GM12878 (cell line): ENCODE results near the gene SMAD5. TPM values are rescaled to one million over a fixed set of nuclear protein-coding genes. Genes with fewer than 3 reads are reported as not detected.

Source experiments
- CREM ChIP-seq: IDR thresholded peaks from 2 replicates; pipeline ENCODE4 v1.6.1; 2014; ENCODE audit warnings: antibody characterized with exemption, low read depth
- FOS ChIP-seq: IDR thresholded peaks from 3 replicates; pipeline ENCODE4 v1.6.1; 2011; ENCODE audit warnings: borderline replicate concordance; ENCODE audit not compliant: insufficient read length; ENCODE audit errors: extremely low read depth
- NFXL1 ChIP-seq: fragments of 450-650 bp; IDR thresholded peaks from 2 replicates; pipeline ENCODE4 v1.6.1; 2017; ENCODE audit warnings: antibody characterized with exemption, mild to moderate bottlenecking, borderline replicate concordance
- polyA plus RNA-seq, 11 experiments: library from polyadenylated mRNA; depleted of rRNA in 4 of 11; unstranded in 6 of 11; stranded (reverse) in 5 of 11; fragments of >200 nt; fragmentation: Nextera tagmentation in 4 of 11; fragmentation: Illumina TruSeq in 1 of 11; extraction: Ambion mirVana in 4 of 11; extraction: Trizol in 1 of 11; gene quantifications; 1 replicate in 1 of 11; 2 replicates in 10 of 11; pipeline versions ENCODE4 v1.2.1 to v1.2.3, GENCODE V29; 2011 to 2016; ENCODE audit warnings: inconsistent platforms in 2 of 11, missing spikeins in 2 of 11, low read depth in 1 of 11
- small RNA-seq: library from RNA; depleted of rRNA; stranded (forward); fragments of <200 nt; gene quantifications from one replicate; pipeline ENCODE3, GENCODE V24; 2014
- total RNA-seq, 4 experiments: library from RNA; depleted of rRNA in 3 of 4; stranded (reverse); fragments of >200 nt in 3 of 4; fragmentation: Illumina TruSeq in 1 of 4; extraction: Trizol in 1 of 4; gene quantifications; 2 replicates each; pipeline versions ENCODE4 v1.2.1 to v1.2.3, GENCODE V29; 2013 to 2021

Gene SMAD5
- total and polyA plus RNA-seq, 10 of the 15 experiments (the other 5 are each of a cell fraction or from before 2014, with no cell fraction given): 3.6 to 40.6 (median 11.7) TPM

DNA sequence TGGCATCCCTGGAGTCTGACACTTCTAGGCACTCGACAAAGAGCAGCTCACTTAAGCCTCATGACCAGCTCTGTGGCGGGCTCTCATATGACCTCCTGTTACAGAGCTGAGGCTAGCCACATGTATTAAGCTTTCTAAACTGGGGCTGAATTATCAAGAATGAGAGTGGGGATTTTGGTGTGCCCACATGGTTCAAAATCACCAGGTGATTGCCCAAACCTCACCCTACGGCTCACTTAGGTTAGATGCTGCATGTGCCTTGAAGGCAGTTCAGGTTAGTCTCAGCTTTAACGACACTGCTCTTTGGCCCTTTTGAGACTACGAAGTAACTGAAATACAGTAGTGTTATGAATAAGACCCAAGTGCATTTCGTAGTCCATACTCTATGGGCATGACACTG lies 99.7 kb downstream of the SMAD5 start (continued):
- no peak for TF ChIP-seq FOS
- no peak for TF ChIP-seq CREM
- no peak for TF ChIP-seq NFXL1

Small RNA genes lying within 50 kb of the gene (small RNA-seq; reads per million reads assigned to genes)
- gene RF02173 (not detected), gene RF02175 (not detected), gene RF02176 (not detected)

Other genes with a start within 250 kb of the SMAD5 start
- not detected in 2 replicates for gene IL9, start 237.0 kb upstream of the SMAD5 start, total RNA-seq (2014; rRNA removed)
- gene IL9, start 237.0 kb upstream of the SMAD5 start, total RNA-seq (2014; rRNA removed; fragmentation: Illumina TruSeq; extraction: Trizol): not detected in 2 replicates
- not detected in 2 replicates for gene IL9, start 237.0 kb upstream of the SMAD5 start, total RNA-seq (2021)
- gene IL9, start 237.0 kb upstream of the SMAD5 start, polyA plus RNA-seq (2011; rRNA removed): not detected in 2 replicates
- not detected in 2 replicates for gene IL9, start 237.0 kb upstream of the SMAD5 start, polyA plus RNA-seq (2014; fragmentation: Illumina TruSeq; extraction: Trizol)
- gene IL9, start 237.0 kb upstream of the SMAD5 start, polyA plus RNA-seq (2014; fragmentation: Nextera tagmentation; extraction: Ambion mirVana): not detected
- not detected in 2 replicates for gene IL9, start 237.0 kb upstream of the SMAD5 start, polyA plus RNA-seq (2014; rRNA removed)
- gene IL9, start 237.0 kb upstream of the SMAD5 start, polyA plus RNA-seq (2016; fragmentation: Nextera tagmentation; extraction: Ambion mirVana): not detected
- not detected in 2 replicates for gene LECT2, start 177.9 kb upstream of the SMAD5 start, total RNA-seq (2014; rRNA removed)
- not detected in 2 replicates for gene LECT2, start 177.9 kb upstream of the SMAD5 start, total RNA-seq (2014; rRNA removed; fragmentation: Illumina TruSeq; extraction: Trizol)
- gene LECT2, start 177.9 kb upstream of the SMAD5 start, total RNA-seq (2021): not detected in 2 replicates
- gene LECT2, start 177.9 kb upstream of the SMAD5 start, polyA plus RNA-seq (2011; rRNA removed): not detected in 2 replicates
- not detected in 2 replicates for gene LECT2, start 177.9 kb upstream of the SMAD5 start, polyA plus RNA-seq (2014; fragmentation: Illumina TruSeq; extraction: Trizol)
- not detected for gene LECT2, start 177.9 kb upstream of the SMAD5 start, polyA plus RNA-seq (2014; fragmentation: Nextera tagmentation; extraction: Ambion mirVana)
- not detected in 2 replicates for gene LECT2, start 177.9 kb upstream of the SMAD5 start, polyA plus RNA-seq (2014; rRNA removed)
- gene LECT2, start 177.9 kb upstream of the SMAD5 start, polyA plus RNA-seq (2016; fragmentation: Nextera tagmentation; extraction: Ambion mirVana): not detected
- 0.17 and 0.71 TPM in 2 replicates for gene TGFBI, start 103.9 kb upstream of the SMAD5 start, total RNA-seq (2014; rRNA removed)
- gene TGFBI, start 103.9 kb upstream of the SMAD5 start, total RNA-seq (2014; rRNA removed; fragmentation: Illumina TruSeq; extraction: Trizol): 0.09 and 0.13 TPM in 2 replicates
- gene TGFBI, start 103.9 kb upstream of the SMAD5 start, total RNA-seq (2021): 0.64 and 1.3 TPM in 2 replicates
- gene TGFBI, start 103.9 kb upstream of the SMAD5 start, polyA plus RNA-seq (2011; rRNA removed): 0.06 and 0.20 TPM in 2 replicates
- gene TGFBI, start 103.9 kb upstream of the SMAD5 start, polyA plus RNA-seq (2014; fragmentation: Illumina TruSeq; extraction: Trizol): 0.12 TPM in 1 of 2 replicates, not detected in the other
- gene TGFBI, start 103.9 kb upstream of the SMAD5 start, polyA plus RNA-seq (2014; fragmentation: Nextera tagmentation; extraction: Ambion mirVana): under 1 TPM; 0.16 to 0.22 TPM
- gene TGFBI, start 103.9 kb upstream of the SMAD5 start, polyA plus RNA-seq (2014; rRNA removed): 0.13 and 0.23 TPM in 2 replicates
- gene TGFBI, start 103.9 kb upstream of the SMAD5 start, polyA plus RNA-seq (2016; fragmentation: Nextera tagmentation; extraction: Ambion mirVana): 1 to 10 TPM; 1.7 to 1.8 TPM
- not detected in 2 replicates for gene SMIM32, start 60.3 kb downstream of the SMAD5 start, total RNA-seq (2014; rRNA removed)
- gene SMIM32, start 60.3 kb downstream of the SMAD5 start, total RNA-seq (2014; rRNA removed; fragmentation: Illumina TruSeq; extraction: Trizol): not detected in 2 replicates
- not detected in 2 replicates for gene SMIM32, start 60.3 kb downstream of the SMAD5 start, total RNA-seq (2021)
- gene SMIM32, start 60.3 kb downstream of the SMAD5 start, polyA plus RNA-seq (2011; rRNA removed): not detected in 2 replicates
- gene SMIM32, start 60.3 kb downstream of the SMAD5 start, polyA plus RNA-seq (2014; fragmentation: Illumina TruSeq; extraction: Trizol): not detected in 2 replicates
- gene SMIM32, start 60.3 kb downstream of the SMAD5 start, polyA plus RNA-seq (2014; fragmentation: Nextera tagmentation; extraction: Ambion mirVana): not detected
- gene SMIM32, start 60.3 kb downstream of the SMAD5 start, polyA plus RNA-seq (2014; rRNA removed): not detected in 2 replicates
- gene SMIM32, start 60.3 kb downstream of the SMAD5 start, polyA plus RNA-seq (2016; fragmentation: Nextera tagmentation; extraction: Ambion mirVana): not detected
- not detected in 2 replicates for gene TRPC7, start 232.7 kb downstream of the SMAD5 start, total RNA-seq (2014; rRNA removed)
- gene TRPC7, start 232.7 kb downstream of the SMAD5 start, total RNA-seq (2014; rRNA removed; fragmentation: Illumina TruSeq; extraction: Trizol): not detected in 2 replicates
- not detected in 2 replicates for gene TRPC7, start 232.7 kb downstream of the SMAD5 start, total RNA-seq (2021)
- gene TRPC7, start 232.7 kb downstream of the SMAD5 start, polyA plus RNA-seq (2011; rRNA removed): not detected in 2 replicates
- not detected in 2 replicates for gene TRPC7, start 232.7 kb downstream of the SMAD5 start, polyA plus RNA-seq (2014; fragmentation: Illumina TruSeq; extraction: Trizol)
- not detected for gene TRPC7, start 232.7 kb downstream of the SMAD5 start, polyA plus RNA-seq (2014; fragmentation: Nextera tagmentation; extraction: Ambion mirVana)
- gene TRPC7, start 232.7 kb downstream of the SMAD5 start, polyA plus RNA-seq (2014; rRNA removed): not detected in 2 replicates
- not detected for gene TRPC7, start 232.7 kb downstream of the SMAD5 start, polyA plus RNA-seq (2016; fragmentation: Nextera tagmentation; extraction: Ambion mirVana)